Body of pancreas (tissue), 4 donors: ENCODE data around the gene ADGRD1. TPM values are rescaled to one million over a fixed set of nuclear protein-coding genes. Genes with fewer than 3 reads are reported as not detected.
"Not testable (repeated sequence)": the region's sequence is repeated elsewhere in the genome, so short reads cannot be mapped to it uniquely, and the experiment has no call there.

Experiments used
- ATAC-seq: fragments of 150-250 bp; one replicate; pipeline ENCODE4 v1.9.1; 2016
- DNase-seq, 4 donors: peaks; one replicate each; pipeline ENCODE4 v3.0.0-alpha.2; 2019
- H3K27ac ChIP-seq, 4 donors: fragments of 200-600 bp; sonication (generic); 1 replicate in 3 of 4; 2 replicates in 1 of 4; pipeline versions ENCODE4 v1.5.1 to v1.6.1; 2016 to 2019; ENCODE audit warnings: mild to moderate bottlenecking in 1 of 4, mixed read lengths in 1 of 4, moderate library complexity in 1 of 4
- H3K27me3 ChIP-seq, 2 donors: fragments of 200-600 bp; sonication (generic); one replicate each; pipeline ENCODE4 v1.6.0; 2016; ENCODE audit warnings: mild to moderate bottlenecking in 1 of 2
- H3K36me3 ChIP-seq, 2 donors: fragments of 200-600 bp; sonication (generic); replicated peaks in 1 of 2; 2 replicates each; pipeline ENCODE4 v1.5.1; 2016; ENCODE audit warnings: low read depth in 2 of 2; ENCODE audit not compliant: insufficient read depth in 1 of 2
- H3K4me1 ChIP-seq: fragments of 200-600 bp; sonication (generic); one replicate; pipeline ENCODE4 v1.6.0; 2016
- H3K4me3 ChIP-seq, 2 donors: fragments of 200-600 bp; sonication (generic); 1 replicate in 1 of 2; 2 replicates in 1 of 2; pipeline ENCODE4 v1.5.1; 2016 to 2019
- H3K9me3 ChIP-seq, 3 donors: fragments of 200-600 bp; sonication (generic); 1 replicate in 2 of 3; 2 replicates in 1 of 3; pipeline ENCODE4 v1.5.1; 2016
- CTCF ChIP-seq, 7 experiments: fragments of 450-650 bp in 4 of 7; fragments of 200-600 bp in 3 of 7; sonication (generic) in 3 of 7; IDR thresholded peaks; one replicate each; pipeline ENCODE4 v1.5.1; 2016 to 2019; ENCODE audit warnings: antibody characterized with exemption in 7 of 7
- POLR2A ChIP-seq, 3 donors: fragments of 450-650 bp; IDR thresholded peaks; one replicate each; pipeline ENCODE4 v1.6.1; 2016; ENCODE audit warnings: antibody characterized with exemption in 3 of 3, mild to moderate bottlenecking in 2 of 3
- WGBS, 2 donors: methylation state at CpG; one replicate each; pipeline ENCODE4 v1.1.5; 2017; 5-methylcytosine and 5-hydroxymethylcytosine counted together
- intact Hi-C: fragments of 100-400 bp; cut with DNase I; formaldehyde crosslinking; loops from one replicate; pipeline ENCODE4 v1.15.1; 2023
- total RNA-seq, 2 donors: library from RNA; depleted of rRNA; stranded (reverse); fragments of >200 nt; gene quantifications; one replicate each; pipeline ENCODE4 v1.1.0, GENCODE V29; 2016

Gene ADGRD1
- total RNA-seq, 2 donors from 2014 or later = 4.4 to 4.9 TPM

- Histone ChIP-seq H3K36me3 (no peaks in the 10 kb centered on the region), H3K27me3 (no peaks in the 10 kb centered on the region), H3K4me1 (no peaks in the 10 kb centered on the region), H3K27ac (no peak overlapping the region), H3K9me3 (no peaks in the 10 kb centered on the region), H3K4me3 (no peak overlapping the region)
- intact Hi-C loops = no loop called here
- WGBS, 2 donors = 91% methylated on average over 25 to 30 of the region's 32 CpGs
- no peak for ATAC-seq
- no peak for TF ChIP-seq CTCF (IDR thresholded peaks at IDR 0.05)
- DNase-seq = no peak
Measured at GRCh38 chr12:130993759-130994670, 40.3 kb downstream of the ADGRD1 start.

GRCh38 chr12:130994821-130995375 is 41.2 kb downstream of the ADGRD1 start:
- intact Hi-C loops = no loop called here
- ATAC-seq (no peak), DNase-seq (no peak)
- Histone ChIP-seq H3K4me3 (no peak overlapping the region), H3K27me3 (no peaks in the 10 kb centered on the region), H3K4me1 (no peaks in the 10 kb centered on the region), H3K36me3 (no peaks in the 10 kb centered on the region), H3K27ac (no peak overlapping the region), H3K9me3 (no peaks in the 10 kb centered on the region)
- 89 to 94% methylated on average over 11 to 12 of the region's 12 CpGs for WGBS, 2 donors
- TF ChIP-seq CTCF (IDR thresholded peaks at IDR 0.05) (no peak), POLR2A (IDR thresholded peaks at IDR 0.05) (no peak)

- H3K36me3 ChIP-seq, DNase-seq, H3K9me3 ChIP-seq, H3K27ac ChIP-seq, intact Hi-C loops, ATAC-seq, H3K4me3 ChIP-seq, H3K27me3 ChIP-seq, H3K4me1 ChIP-seq: not testable (repeated sequence)
- WGBS, 2 donors = 69 to 76% methylated on average over 3 to 5 of the region's 5 CpGs
Measured at GRCh38 chr12:130995386-130995969, 41.8 kb downstream of the ADGRD1 start.

- Histone ChIP-seq H3K27me3 (no peaks in the 10 kb centered on the region), H3K4me3 (no peak overlapping the region), H3K9me3 (no peaks in the 10 kb centered on the region), H3K27ac (no peak overlapping the region), H3K36me3 (no peaks in the 10 kb centered on the region), H3K4me1 (no peaks in the 10 kb centered on the region)
- WGBS, 2 donors = 89 to 98% methylated on average over 5 of the region's 5 CpGs
- intact Hi-C loops = no loop called here
- TF ChIP-seq CTCF (IDR thresholded peaks at IDR 0.05) (no peak), POLR2A (IDR thresholded peaks at IDR 0.05) (no peak)
- ATAC-seq (no peak), DNase-seq (no peak)
Measured at GRCh38 chr12:130998136-130998535, 44.4 kb downstream of the ADGRD1 start.

- WGBS, 2 donors = 84 to 95% methylated on average over 16 of the region's 16 CpGs
- no peak for DNase-seq
Measured at GRCh38 chr12:131000000-131000486, 46.3 kb downstream of the ADGRD1 start.

More at GRCh38 chr12:131000000-131000486, 46.3 kb downstream of the ADGRD1 start:
- Histone ChIP-seq H3K9me3 (no peaks in the 10 kb centered on the region), H3K27me3 (no peaks in the 10 kb centered on the region), H3K4me3 (no peak overlapping the region), H3K27ac (no peak overlapping the region), H3K4me1 (no peaks in the 10 kb centered on the region), H3K36me3 (no peaks in the 10 kb centered on the region)
- ATAC-seq = no peak
- TF ChIP-seq CTCF (IDR thresholded peaks at IDR 0.05) (no peak), POLR2A (IDR thresholded peaks at IDR 0.05) (no peak)
- intact Hi-C loops = no loop called here
